Thymus (tissue), 11 donors: Measurements from ENCODE around the gene LIMCH1. TPM values are rescaled to one million over a fixed set of nuclear protein-coding genes. Genes with fewer than 3 reads are reported as not detected.
"Not testable (repeated sequence)": the region's sequence is repeated elsewhere in the genome, so short reads cannot be mapped to it uniquely, and the experiment has no call there.

Source experiments
- DNase-seq, 9 donors: peaks; one replicate each; pipeline ENCODE4 v3.0.0-alpha.2; 2013; ENCODE audit warnings: low spot score in 9 of 9, low read depth in 6 of 9, missing footprints in 1 of 9
- H3K27ac ChIP-seq, 2 donors: one replicate each; pipeline ENCODE4 v1.5.1; 2013; ENCODE audit warnings: control low read depth in 1 of 2, low read depth in 1 of 2, low read length in 1 of 2, mild to moderate bottlenecking in 1 of 2, moderate library complexity in 1 of 2
- H3K27me3 ChIP-seq, 2 donors: one replicate each; pipeline ENCODE4 v1.5.1; 2013; ENCODE audit warnings: low read length in 1 of 2; ENCODE audit not compliant: control insufficient read depth in 2 of 2, insufficient read depth in 1 of 2
- H3K36me3 ChIP-seq, 2 donors: one replicate each; pipeline ENCODE4 v1.5.1; 2013; ENCODE audit warnings: low read length in 1 of 2, mild to moderate bottlenecking in 1 of 2, moderate library complexity in 1 of 2; ENCODE audit not compliant: control insufficient read depth in 2 of 2, insufficient read depth in 2 of 2
- H3K4me1 ChIP-seq, 2 donors: one replicate each; pipeline ENCODE4 v1.5.1; 2013; ENCODE audit warnings: low read length in 2 of 2; ENCODE audit not compliant: control insufficient read depth in 2 of 2, insufficient read depth in 2 of 2
- H3K4me3 ChIP-seq, 2 donors: one replicate each; pipeline ENCODE4 v1.5.1; 2013; ENCODE audit warnings: low read length in 2 of 2, control low read depth in 1 of 2, mild to moderate bottlenecking in 1 of 2
- H3K9me3 ChIP-seq, 2 donors: one replicate each; pipeline ENCODE4 v1.5.1; 2013; ENCODE audit warnings: low read length in 1 of 2, mild to moderate bottlenecking in 1 of 2; ENCODE audit not compliant: control insufficient read depth in 2 of 2, insufficient read depth in 1 of 2
- WGBS: extraction: QIAGEN DNeasy Blood & Tissue Kit; methylation state at CpG from one replicate; pipeline ENCODE4 v1.1.7; 2013; 5-methylcytosine and 5-hydroxymethylcytosine counted together
- polyA plus RNA-seq: library from polyadenylated mRNA; stranded (reverse); fragments of 200-250 nt; gene quantifications from one replicate; pipeline ENCODE4 v1.2.3, GENCODE V29; 2013
- total RNA-seq: library from RNA; stranded (reverse); fragments of 120-200 nt; gene quantifications from one replicate; pipeline ENCODE4 v1.2.4, GENCODE V29; 2013
- donor health status: healthy.

LIMCH1 gene
- total and polyA plus RNA-seq, 2 donors, result 5.4 to 13.8 TPM

GRCh38 chr4:41696131-41696530 lies 158.2 kb downstream of the LIMCH1 start:
- H3K9me3 ChIP-seq, result no peaks in the 10 kb centered on the region
- no peak overlapping the region for H3K4me3 ChIP-seq
- 96% methylated on average over 3 of the region's 3 CpGs for WGBS
- H3K27ac ChIP-seq, result no peak overlapping the region
- no peaks in the 10 kb centered on the region for H3K4me1 ChIP-seq
- DNase-seq, result no peak
- no peaks in the 10 kb centered on the region for H3K36me3 ChIP-seq
- no peaks in the 10 kb centered on the region for H3K27me3 ChIP-seq

- H3K4me3 ChIP-seq, result no peak overlapping the region
- no peak for DNase-seq
- H3K4me1 ChIP-seq, result no peaks in the 10 kb centered on the region
- no peaks in the 10 kb centered on the region for H3K36me3 ChIP-seq
- H3K9me3 ChIP-seq, result no peaks in the 10 kb centered on the region
- no peaks in the 10 kb centered on the region for H3K27me3 ChIP-seq
- no peak overlapping the region for H3K27ac ChIP-seq
- WGBS, result 92% methylated on average over 4 of the region's 4 CpGs
These were observed 158.8 kb downstream of the LIMCH1 start for GRCh38 chr4:41696763-41697162.

GRCh38 chr4:41701983-41702382 lies 164.0 kb downstream of the LIMCH1 start:
- no peak overlapping the region for H3K4me3 ChIP-seq
- WGBS, result 86% methylated on average over 3 of the region's 3 CpGs

GRCh38 chr4:41702770-41703169 lies 164.8 kb downstream of the LIMCH1 start:
- no peak overlapping the region for H3K4me3 ChIP-seq
- H3K4me1 ChIP-seq, result no peaks in the 10 kb centered on the region
- no peak for DNase-seq
- H3K9me3 ChIP-seq, result no peaks in the 10 kb centered on the region
- no peaks in the 10 kb centered on the region for H3K36me3 ChIP-seq
- WGBS, result 85% methylated on average over 4 of the region's 4 CpGs
- no peak overlapping the region for H3K27ac ChIP-seq
- no peaks in the 10 kb centered on the region for H3K27me3 ChIP-seq

More at GRCh38 chr4:41701983-41702382, 164.0 kb downstream of the LIMCH1 start:
- Histone ChIP-seq H3K36me3 (no peaks in the 10 kb centered on the region), H3K4me1 (no peaks in the 10 kb centered on the region), H3K27me3 (no peaks in the 10 kb centered on the region), H3K9me3 (no peaks in the 10 kb centered on the region), H3K27ac (no peak overlapping the region)
- DNase-seq, result no peak

GRCh38 chr4:41703785-41704184 lies 165.8 kb downstream of the LIMCH1 start:
- Histone ChIP-seq H3K4me3 (no peak overlapping the region), H3K9me3 (no peaks in the 10 kb centered on the region), H3K27ac (no peak overlapping the region), H3K27me3 (no peaks in the 10 kb centered on the region), H3K36me3 (no peaks in the 10 kb centered on the region), H3K4me1 (no peaks in the 10 kb centered on the region)
- 86% methylated on average over 3 of the region's 3 CpGs for WGBS
- DNase-seq, result no peak

GRCh38 chr4:41709844-41710481 lies 172.0 kb downstream of the LIMCH1 start:
- no peaks in the 10 kb centered on the region for H3K4me1 ChIP-seq
- H3K9me3 ChIP-seq, result no peaks in the 10 kb centered on the region
- 92% methylated on average over 5 of the region's 5 CpGs for WGBS
- no peaks in the 10 kb centered on the region for H3K27me3 ChIP-seq
- no peaks in the 10 kb centered on the region for H3K36me3 ChIP-seq
- no peak overlapping the region for H3K4me3 ChIP-seq
- no peak overlapping the region for H3K27ac ChIP-seq
- no peak for DNase-seq

GRCh38 chr4:41711654-41712053 lies 173.7 kb downstream of the LIMCH1 start:
- H3K27ac ChIP-seq, H3K9me3 ChIP-seq, H3K27me3 ChIP-seq, H3K4me1 ChIP-seq, H3K4me3 ChIP-seq, H3K36me3 ChIP-seq, DNase-seq: not testable (repeated sequence)
- WGBS, result 93% methylated on average over 2 of the region's 2 CpGs

- Histone ChIP-seq H3K27ac (no peak overlapping the region), H3K4me1 (no peaks in the 10 kb centered on the region), H3K9me3 (no peaks in the 10 kb centered on the region), H3K36me3 (no peaks in the 10 kb centered on the region), H3K27me3 (no peaks in the 10 kb centered on the region), H3K4me3 (no peak overlapping the region)
- no peak for DNase-seq
- WGBS, result 80% methylated on average over 3 of the region's 3 CpGs
These were observed 174.5 kb downstream of the LIMCH1 start for GRCh38 chr4:41712425-41712824.

- Histone ChIP-seq H3K27ac (no peak overlapping the region), H3K9me3 (no peaks in the 10 kb centered on the region), H3K4me1 (no peaks in the 10 kb centered on the region), H3K36me3 (no peaks in the 10 kb centered on the region), H3K4me3 (no peak overlapping the region), H3K27me3 (no peaks in the 10 kb centered on the region)
- DNase-seq, result no peak
- WGBS, result 65% methylated on average over 1 of the region's 1 CpG
These were observed 175.8 kb downstream of the LIMCH1 start for GRCh38 chr4:41713768-41714167.
